OCI-LY1 (cell line): Measurements from ENCODE around the gene TNF.

Experiments used
- H2AFZ ChIP-seq: fragments of 200-600 bp; sonication (generic), shearing (Covaris generic); 2 replicates; pipeline ENCODE4 v1.6.0; 2014; ENCODE audit warnings: antibody characterized with exemption, mild to moderate bottlenecking, low read length
- H3F3A ChIP-seq: fragments of 200-600 bp; sonication (generic), shearing (Covaris generic); 2 replicates; pipeline ENCODE4 v1.6.0; 2014; ENCODE audit warnings: mild to moderate bottlenecking, antibody characterized with exemption, low read length, moderate library complexity; ENCODE audit not compliant: insufficient read depth
- H3K27ac ChIP-seq: fragments of 200-600 bp; sonication (generic); 2 replicates; pipeline ENCODE4 v1.5.1; 2014; ENCODE audit warnings: low read length, mixed run types, mild to moderate bottlenecking, low read depth; ENCODE audit not compliant: poor library complexity, severe bottlenecking
- H3K27me3 ChIP-seq: fragments of 200-600 bp; sonication (generic); 2 replicates; pipeline ENCODE4 v1.6.0; 2014; ENCODE audit warnings: antibody characterized with exemption, mild to moderate bottlenecking, low read length, moderate library complexity; ENCODE audit not compliant: insufficient read depth
- H3K36me3 ChIP-seq: fragments of 200-600 bp; sonication (generic); 2 replicates; pipeline ENCODE4 v1.6.1; 2014; ENCODE audit warnings: mild to moderate bottlenecking, antibody characterized with exemption, low read length, moderate library complexity, mixed read lengths; ENCODE audit not compliant: insufficient read depth
- H3K4me1 ChIP-seq: fragments of 200-600 bp; sonication (generic); 2 replicates; pipeline ENCODE4 v1.5.1; 2014; ENCODE audit warnings: mild to moderate bottlenecking, low read length, moderate library complexity; ENCODE audit not compliant: insufficient read depth, severe bottlenecking
- H3K4me2 ChIP-seq: fragments of 200-600 bp; sonication (generic), shearing (Covaris generic); 2 replicates; pipeline ENCODE4 v1.6.1; 2014; ENCODE audit warnings: low read length
- H3K4me3 ChIP-seq: fragments of 200-600 bp; sonication (generic); 2 replicates; pipeline ENCODE4 v1.5.1; 2014; ENCODE audit warnings: low read length, low read depth, mild to moderate bottlenecking, mixed read lengths; ENCODE audit not compliant: poor library complexity, severe bottlenecking
- H3K79me2 ChIP-seq: fragments of 200-600 bp; shearing (Covaris generic); 2 replicates; pipeline ENCODE4 v1.6.1; 2016; ENCODE audit warnings: mixed run types, low read length, mixed read lengths; ENCODE audit not compliant: insufficient read depth
- H3K9ac ChIP-seq: fragments of 200-600 bp; sonication (generic), shearing (Covaris generic); 2 replicates; pipeline ENCODE4 v1.6.1; 2014; ENCODE audit warnings: mild to moderate bottlenecking, low read length, mixed read lengths
- H3K9me2 ChIP-seq: fragments of 200-600 bp; sonication (generic), shearing (Covaris generic); 2 replicates; pipeline ENCODE4 v1.6.1; 2014; ENCODE audit warnings: low read depth, mild to moderate bottlenecking, low read length, mixed read lengths
- H3K9me3 ChIP-seq: fragments of 200-600 bp; shearing (Covaris generic); 2 replicates; pipeline ENCODE4 v1.6.1; 2014; ENCODE audit warnings: low read length, mixed read lengths
- H4K20me1 ChIP-seq: fragments of 200-600 bp; sonication (generic), shearing (Covaris generic); 2 replicates; pipeline ENCODE4 v1.6.0; 2016; ENCODE audit warnings: mild to moderate bottlenecking, low read length; ENCODE audit not compliant: insufficient read depth
- CTCF ChIP-seq: fragments of 200-600 bp; sonication (generic), shearing (Covaris generic); IDR thresholded peaks from 2 replicates; pipeline ENCODE4 v1.5.1; 2017; ENCODE audit warnings: mild to moderate bottlenecking, antibody characterized with exemption, low read length, moderate library complexity, mixed read lengths
- EZH2 ChIP-seq: fragments of 200-600 bp; sonication (generic), shearing (Covaris generic); IDR thresholded peaks from 2 replicates; pipeline ENCODE4 v1.8.0; 2017; ENCODE audit warnings: borderline replicate concordance, mixed run types, mild to moderate bottlenecking, antibody characterized with exemption, low read length, moderate library complexity, mixed read lengths

Gene TNF

DNA sequence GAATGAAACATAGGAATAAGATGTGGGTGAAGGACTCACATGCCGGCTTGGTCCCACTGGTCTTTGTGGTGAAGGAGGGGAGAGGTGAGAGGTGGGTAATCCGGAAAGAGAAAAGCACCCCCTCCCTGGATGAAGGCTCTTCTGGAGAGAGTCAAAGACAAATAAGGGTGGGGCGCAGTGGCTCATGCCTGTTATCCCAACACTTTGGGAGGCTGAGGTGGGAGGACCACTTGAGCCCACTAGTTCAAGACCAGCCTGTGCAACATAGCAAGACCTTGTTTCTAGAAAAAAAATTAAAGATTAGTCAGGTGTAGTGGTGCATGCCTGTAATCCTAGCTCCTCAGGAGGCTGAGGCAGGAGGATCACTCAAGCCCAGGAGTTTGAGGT, 3.7 kb downstream of the TNF start:
- H4K20me1 ChIP-seq, result no peaks in the 10 kb centered on the region
- H3K4me3 ChIP-seq, result no peak overlapping the region
- no peaks in the 10 kb centered on the region for H3K9me2 ChIP-seq
- TF ChIP-seq EZH2, result no peak
- TF ChIP-seq CTCF, result no peak
- no peaks in the 10 kb centered on the region for H3K27me3 ChIP-seq
- H3K79me2 ChIP-seq, result no peaks in the 10 kb centered on the region
- H3K36me3 ChIP-seq, result no peaks in the 10 kb centered on the region
- H3K4me1 ChIP-seq, result peaks cover 55% of the 10 kb centered on the region
- H3K27ac ChIP-seq, result no peak overlapping the region
- no peaks in the 10 kb centered on the region for H3F3A ChIP-seq
- H3K9me3 ChIP-seq, result no peaks in the 10 kb centered on the region
- H2AFZ ChIP-seq, result no peak overlapping the region
- H3K9ac ChIP-seq, result no peak overlapping the region
- no peak overlapping the region for H3K4me2 ChIP-seq

DNA sequence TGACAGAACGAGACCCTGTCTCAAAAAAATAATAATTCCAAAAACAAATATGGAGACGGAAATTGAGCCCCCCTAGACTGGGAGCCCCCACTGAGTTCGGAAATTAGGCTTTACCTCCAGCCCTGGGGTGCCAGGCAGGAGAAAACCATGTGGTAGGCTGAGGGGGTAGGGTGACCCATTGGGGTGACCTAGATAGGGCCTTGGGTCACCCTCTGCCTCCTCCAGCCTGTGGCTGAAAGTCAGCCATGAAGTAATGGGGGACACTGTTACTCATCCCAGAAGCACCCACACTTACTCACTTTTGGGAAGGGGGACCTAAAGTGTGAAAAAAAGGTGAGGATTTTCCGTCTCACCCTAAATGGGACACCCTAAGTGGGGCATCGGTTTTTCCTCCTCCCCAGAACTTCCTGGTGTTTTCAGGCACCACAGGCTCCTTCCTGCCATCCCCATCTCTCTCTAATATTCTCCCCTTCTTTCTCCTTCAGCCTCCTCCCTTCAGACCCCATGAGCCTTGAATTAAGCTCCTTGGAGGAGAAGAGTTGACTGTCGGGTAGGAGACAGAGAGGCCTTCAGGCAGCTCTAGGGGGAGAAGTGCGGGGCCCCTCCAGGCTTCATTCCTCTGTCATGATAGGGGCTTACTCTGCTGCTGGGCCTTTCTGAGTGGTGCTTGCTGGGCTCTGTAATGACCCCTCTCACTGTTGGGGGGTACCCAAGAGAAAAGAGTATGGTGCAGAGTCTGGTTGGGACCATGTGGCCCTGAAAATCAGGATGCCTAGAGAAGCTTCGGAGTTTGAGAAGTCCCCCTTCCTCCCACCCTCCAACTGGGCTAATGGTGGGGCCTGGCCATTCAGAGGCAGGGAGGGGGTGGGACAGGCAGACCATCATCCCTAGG, 4.4 kb downstream of the TNF start:
- TF ChIP-seq CTCF (no peak), EZH2 (no peak)
- H3K9me3 ChIP-seq, result no peaks in the 10 kb centered on the region
- peak overlapping the region; percentile 8 for H3K27ac ChIP-seq
- H3K79me2 ChIP-seq, result no peaks in the 10 kb centered on the region
- H3K4me2 ChIP-seq, result peak overlapping the region; percentile 88
- H4K20me1 ChIP-seq, result no peaks in the 10 kb centered on the region
- peak overlapping the region; percentile 88; the same call in 1 of the 2 replicates for H3K9ac ChIP-seq
- no peaks in the 10 kb centered on the region for H3K9me2 ChIP-seq
- peaks cover 60% of the 10 kb centered on the region for H3K4me1 ChIP-seq
- H3F3A ChIP-seq, result no peaks in the 10 kb centered on the region
- H3K36me3 ChIP-seq, result no peaks in the 10 kb centered on the region
- peak overlapping the region; percentile 92 for H3K4me3 ChIP-seq
- no peak overlapping the region for H2AFZ ChIP-seq
- H3K27me3 ChIP-seq, result no peaks in the 10 kb centered on the region

GRCh38 chr6:31580438-31580740, 5.0 kb downstream of the TNF start:
- Histone ChIP-seq H3K79me2 (no peaks in the 10 kb centered on the region), H3K27me3 (no peaks in the 10 kb centered on the region), H3K9ac (peak overlapping the region; percentile 88)

More at GRCh38 chr6:31580438-31580740, 5.0 kb downstream of the TNF start:
- Histone ChIP-seq H3K4me1 (peaks cover 60% of the 10 kb centered on the region), H2AFZ (no peak overlapping the region), H3F3A (no peaks in the 10 kb centered on the region), H3K9me2 (no peaks in the 10 kb centered on the region), H3K36me3 (no peaks in the 10 kb centered on the region), H3K9me3 (no peaks in the 10 kb centered on the region), H3K4me2 (peak overlapping the region; percentile 88), H4K20me1 (no peaks in the 10 kb centered on the region), H3K4me3 (peak overlapping the region; percentile 92), H3K27ac (peak overlapping the region; percentile 8)
- TF ChIP-seq EZH2, result no peak
